Brain microvascular endothelial cell (primary cell): ENCODE measurements around the gene ARHGAP25.

ENCODE experiments used
- DNase-seq: peaks from one replicate; pipeline ENCODE4 v3.0.0-alpha.2; 2020
- H3K27ac ChIP-seq: fragments of 250-450 bp; sonication (Bioruptor Pico); 2 replicates; pipeline ENCODE4 v1.5.1; 2020; ENCODE audit warnings: mild to moderate bottlenecking, moderate library complexity
- H3K27me3 ChIP-seq: fragments of 250-450 bp; sonication (Bioruptor Pico); replicated peaks from 2 replicates; pipeline ENCODE4 v1.5.1; 2020; ENCODE audit warnings: mild to moderate bottlenecking
- H3K36me3 ChIP-seq: fragments of 250-450 bp; sonication (Bioruptor Pico); replicated peaks from 2 replicates; pipeline ENCODE4 v1.5.1; 2020; ENCODE audit warnings: mild to moderate bottlenecking
- H3K4me3 ChIP-seq: 2 replicates; pipeline ENCODE4 v1.5.1; 2011; ENCODE audit warnings: low read depth, mild to moderate bottlenecking, control low read depth, low read length, moderate library complexity
- in situ Hi-C: cut with HindIII; loops from 2 replicates; pipeline ENCODE4 v1.10.0; 2017; ENCODE audit warnings: low sequenced_read_pairs, low pct_ligation_motif_present
- TF ChIP-seq, protein P1 (sequence below): IDR thresholded peaks from 2 replicates; pipeline ENCODE4 v1.5.1; 2011; ENCODE audit warnings: low read depth, mild to moderate bottlenecking, moderate library complexity, low read length, control low read depth, inconsistent platforms; ENCODE audit errors: missing control alignments

ARHGAP25 gene

GRCh38 chr2:68745006-68745405 is 10.4 kb downstream of the ARHGAP25 start:
- DNase-seq: no peak
- TF ChIP-seq, protein P1, sequence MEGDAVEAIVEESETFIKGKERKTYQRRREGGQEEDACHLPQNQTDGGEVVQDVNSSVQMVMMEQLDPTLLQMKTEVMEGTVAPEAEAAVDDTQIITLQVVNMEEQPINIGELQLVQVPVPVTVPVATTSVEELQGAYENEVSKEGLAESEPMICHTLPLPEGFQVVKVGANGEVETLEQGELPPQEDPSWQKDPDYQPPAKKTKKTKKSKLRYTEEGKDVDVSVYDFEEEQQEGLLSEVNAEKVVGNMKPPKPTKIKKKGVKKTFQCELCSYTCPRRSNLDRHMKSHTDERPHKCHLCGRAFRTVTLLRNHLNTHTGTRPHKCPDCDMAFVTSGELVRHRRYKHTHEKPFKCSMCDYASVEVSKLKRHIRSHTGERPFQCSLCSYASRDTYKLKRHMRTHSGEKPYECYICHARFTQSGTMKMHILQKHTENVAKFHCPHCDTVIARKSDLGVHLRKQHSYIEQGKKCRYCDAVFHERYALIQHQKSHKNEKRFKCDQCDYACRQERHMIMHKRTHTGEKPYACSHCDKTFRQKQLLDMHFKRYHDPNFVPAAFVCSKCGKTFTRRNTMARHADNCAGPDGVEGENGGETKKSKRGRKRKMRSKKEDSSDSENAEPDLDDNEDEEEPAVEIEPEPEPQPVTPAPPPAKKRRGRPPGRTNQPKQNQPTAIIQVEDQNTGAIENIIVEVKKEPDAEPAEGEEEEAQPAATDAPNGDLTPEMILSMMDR: no peak
- Histone ChIP-seq H3K36me3 (no peaks in the 10 kb centered on the region), H3K27me3 (no peaks in the 10 kb centered on the region), H3K27ac (no peak overlapping the region), H3K4me3 (no peak overlapping the region)
- in situ Hi-C loops: no loop called here

DNA sequence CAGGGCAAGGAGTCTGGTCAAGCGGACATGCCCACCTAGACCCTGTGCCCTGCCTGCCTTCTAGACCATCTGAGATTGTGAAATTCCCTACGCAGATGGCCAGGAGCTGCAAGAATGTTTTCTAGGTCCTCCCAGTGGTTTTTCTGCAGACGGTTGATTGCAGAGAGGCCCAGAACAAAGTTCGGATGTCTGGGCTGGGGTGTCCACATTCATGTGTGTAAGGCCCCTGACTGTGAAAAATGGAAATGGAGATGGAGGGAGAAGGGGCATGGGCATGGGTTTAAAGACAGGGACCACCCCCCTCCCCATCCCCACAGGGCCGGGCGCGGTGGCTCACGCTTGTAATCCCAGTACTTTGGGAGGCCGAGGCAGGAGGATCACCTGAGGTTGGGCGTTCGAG is 11.8 kb downstream of the ARHGAP25 start:
- in situ Hi-C loops: no loop called here
- Histone ChIP-seq H3K27ac (no peak overlapping the region), H3K27me3 (no peaks in the 10 kb centered on the region), H3K4me3 (no peak overlapping the region), H3K36me3 (no peaks in the 10 kb centered on the region)
- TF ChIP-seq, protein P1: no peak
- DNase-seq: no peak

- Histone ChIP-seq H3K27ac (no peak overlapping the region), H3K4me3 (no peak overlapping the region), H3K27me3 (no peaks in the 10 kb centered on the region), H3K36me3 (no peaks in the 10 kb centered on the region)
- DNase-seq: no peak
- in situ Hi-C loops: no loop called here
- TF ChIP-seq, protein P1: no peak
Observed at GRCh38 chr2:68747413-68747812, 12.8 kb downstream of the ARHGAP25 start.

DNA sequence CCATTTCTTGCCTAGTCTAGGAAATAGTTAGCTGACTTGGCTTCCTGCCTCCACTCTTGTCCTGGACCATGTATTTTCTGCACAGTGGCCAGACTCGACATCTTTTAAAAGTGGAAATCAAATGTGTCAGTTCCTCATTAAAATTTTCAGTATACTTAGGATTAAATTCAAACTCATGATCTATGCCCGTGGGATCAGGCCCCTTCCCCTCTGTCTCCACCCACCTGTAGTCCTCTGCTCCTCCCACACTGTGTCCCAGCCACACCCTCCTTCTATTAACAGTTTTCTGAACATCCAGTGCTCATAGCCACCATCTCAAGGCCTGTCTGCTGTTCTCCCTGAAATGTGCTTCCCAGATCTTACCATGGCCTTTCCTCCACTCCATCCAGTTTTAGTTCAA is 13.3 kb downstream of the ARHGAP25 start:
- no peak overlapping the region for H3K27ac ChIP-seq
- DNase-seq: no peak
- no peaks in the 10 kb centered on the region for H3K27me3 ChIP-seq
- no peaks in the 10 kb centered on the region for H3K36me3 ChIP-seq
- H3K4me3 ChIP-seq: no peak overlapping the region
- TF ChIP-seq, protein P1: no peak
- in situ Hi-C loops: no loop called here

DNA sequence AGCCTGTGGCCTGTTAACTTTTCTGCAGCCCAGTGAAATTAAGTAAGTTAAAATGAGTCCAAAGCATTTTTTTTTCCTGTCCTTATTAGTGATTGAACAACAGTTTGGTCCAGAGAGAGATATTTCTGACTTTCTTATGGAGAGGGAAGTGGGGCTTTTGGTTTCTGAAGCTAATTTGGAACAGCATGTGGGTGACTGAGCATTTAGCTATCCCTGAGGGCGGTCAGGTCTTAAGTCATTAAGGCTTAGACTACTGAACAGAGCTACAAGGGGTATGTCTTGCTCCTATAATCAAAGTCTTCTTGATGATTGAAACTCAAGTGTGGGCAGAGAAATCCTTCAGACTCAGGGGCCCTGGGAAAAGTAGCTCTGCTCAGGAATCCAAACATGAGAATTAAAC is 14.0 kb downstream of the ARHGAP25 start:
- Histone ChIP-seq H3K36me3 (no peaks in the 10 kb centered on the region), H3K27ac (no peak overlapping the region), H3K4me3 (no peak overlapping the region), H3K27me3 (no peaks in the 10 kb centered on the region)
- TF ChIP-seq, protein P1: no peak
- in situ Hi-C loops: no loop called here
- DNase-seq: no peak

DNA sequence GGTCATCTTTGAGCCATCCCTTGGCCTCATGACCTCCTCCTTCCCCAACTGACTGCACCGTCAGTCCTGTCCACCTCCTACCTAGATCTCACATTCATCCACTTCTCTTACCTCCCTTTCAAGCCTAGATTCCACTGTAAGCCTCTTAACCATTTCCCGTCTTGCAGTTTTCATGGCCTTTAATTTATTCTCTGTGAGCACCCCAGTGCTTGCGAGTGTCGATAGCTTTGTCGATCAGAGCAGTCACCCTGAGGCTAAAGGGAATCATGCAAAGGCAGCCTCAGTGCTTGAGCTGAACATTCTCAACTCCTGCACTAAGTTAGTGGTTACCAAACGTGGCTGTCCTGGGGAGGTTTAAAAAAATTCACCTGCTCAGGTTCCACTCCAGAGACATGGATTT is 14.7 kb downstream of the ARHGAP25 start:
- Histone ChIP-seq H3K27me3 (no peaks in the 10 kb centered on the region), H3K27ac (no peak overlapping the region), H3K4me3 (no peak overlapping the region), H3K36me3 (no peaks in the 10 kb centered on the region)
- in situ Hi-C loops: no loop called here
- DNase-seq: no peak
- TF ChIP-seq, protein P1: no peak
